ENCODE data around the gene LRIF1. TPM values are rescaled to one million over a fixed set of nuclear protein-coding genes. Genes with fewer than 3 reads are reported as not detected.
A peak's percentile ranks its signal among the peaks of the same experiment; 100 is the strongest.

LRIF1 gene
- total RNA-seq, 3 donors from 2014 or later (not counting 1 experiment from before 2014, with no cell fraction given): 8.9 to 12.5 (median 10.4) TPM

GRCh38 chr1:110897681-110898080 lies 66.0 kb downstream of the LRIF1 start:
- H3K27me3 Mint-ChIP-seq (ENCODE audit: low read depth in 2 of 2): no peaks in the 10 kb centered on the region
- peaks cover 42% of the 10 kb centered on the region for H3K4me1 ChIP-seq (ENCODE audit: control insufficient read depth, insufficient read depth, low read length)
- H3K4me3 ChIP-seq (ENCODE audit: low read length): no peak overlapping the region
- H3K9me3 Mint-ChIP-seq: no peaks in the 10 kb centered on the region
- TF ChIP-seq CTCF (IDR thresholded peaks at IDR 0.05): no peak
- no peak overlapping the region for H3K4me3 Mint-ChIP-seq
- peaks cover 85% of the 10 kb centered on the region for H3K36me3 ChIP-seq (ENCODE audit: control insufficient read depth, insufficient read depth, low read length)
- ATAC-seq (no peak), DNase-seq (peak in 1 of 2 donors; percentile 39)
- no peaks in the 10 kb centered on the region for H3K27me3 ChIP-seq (ENCODE audit: control insufficient read depth, insufficient read depth, low read length)
- intact Hi-C loops (cut with micrococcal nuclease): loop anchor here (10.0 kb wide), 1 partner anchor 857 kb away; the partner anchor contains the start of gene DDX20
- 54% methylated on average over 2 of the region's 2 CpGs for WGBS (ENCODE audit: insufficient coverage)
- peak overlapping the region; percentile 86 to 99 for H3K27ac Mint-ChIP-seq
- H3K9me3 ChIP-seq (ENCODE audit: control insufficient read depth, insufficient read depth, low read length): no peaks in the 10 kb centered on the region
- H3K4me1 Mint-ChIP-seq: peaks cover 75 to 80% of the 10 kb centered on the region in 2 donors
- H3K27ac ChIP-seq (ENCODE audit: low read length): peak overlapping the region; percentile 53
- H3K36me3 Mint-ChIP-seq: peaks cover 55% of the 10 kb centered on the region

Other genes with a start within 250 kb of the LRIF1 start
- gene CD53, start 90.8 kb downstream of the LRIF1 start, total RNA-seq: 100 to 1,000 TPM; 522 to 584 (median 541) TPM
- 10 to 100 TPM; 35.8 to 40.8 (median 36.4) TPM for gene DRAM2, start 176.2 kb upstream of the LRIF1 start, total RNA-seq
- 10 to 100 TPM; 35.4 to 49.5 (median 40.9) TPM for gene CEPT1, start 176.3 kb upstream of the LRIF1 start, total RNA-seq
- gene DENND2D, start 236.7 kb upstream of the LRIF1 start, total RNA-seq: 100 to 1,000 TPM; 203 to 297 (median 203) TPM

All from natural killer cell (primary cell).